Measurements from ENCODE around the gene HACL1.

The HACL1 gene

DNA sequence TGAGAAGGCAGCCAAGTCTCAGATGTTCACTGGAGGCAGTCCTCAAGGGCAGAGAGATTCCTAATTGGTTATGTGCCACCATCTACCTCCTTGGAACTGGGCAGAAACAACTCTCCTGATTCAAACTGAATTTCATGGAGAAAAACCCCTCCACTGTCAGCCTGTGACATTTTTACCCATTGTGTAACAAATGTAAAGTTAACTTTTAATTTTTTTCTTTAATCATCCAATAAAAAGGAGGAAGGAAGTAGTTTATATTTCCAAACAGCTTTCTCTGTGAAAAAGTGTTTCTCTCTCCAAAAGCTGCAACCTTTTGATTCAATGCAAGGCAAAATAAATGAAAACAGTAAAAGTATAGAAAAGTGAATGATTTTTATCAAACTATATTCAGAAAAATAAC is 79.4 kb downstream of the HACL1 start:
- no peak for DNase-seq

DNA sequence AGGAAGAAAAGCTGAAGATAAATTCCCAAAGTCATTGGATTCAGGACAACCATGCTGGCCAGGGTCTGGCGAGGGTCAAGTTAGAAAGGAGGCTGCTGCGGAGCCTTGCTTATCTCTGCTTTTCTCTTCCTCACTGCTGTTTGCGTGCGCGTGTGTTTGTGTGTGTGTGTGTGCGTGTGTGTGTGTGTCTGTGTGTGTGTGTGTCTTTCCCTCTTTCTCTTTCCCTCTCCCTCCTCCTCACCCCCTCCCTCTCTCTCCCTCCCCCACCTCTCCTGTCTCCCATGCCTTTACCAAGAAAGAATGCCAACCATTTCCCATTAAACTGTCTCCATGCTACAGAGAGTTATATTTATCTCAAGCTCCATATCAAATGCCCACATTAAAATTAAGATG is 79.8 kb downstream of the HACL1 start, which contains the start of gene COLQ:
Gene COLQ (minus strand): TSS at position 134 of the 393 bp plus-strand sequence. CDS start 81 bp downstream, at position 53.
- DNase-seq: peak in 1 of 2 donors; percentile 26

DNA sequence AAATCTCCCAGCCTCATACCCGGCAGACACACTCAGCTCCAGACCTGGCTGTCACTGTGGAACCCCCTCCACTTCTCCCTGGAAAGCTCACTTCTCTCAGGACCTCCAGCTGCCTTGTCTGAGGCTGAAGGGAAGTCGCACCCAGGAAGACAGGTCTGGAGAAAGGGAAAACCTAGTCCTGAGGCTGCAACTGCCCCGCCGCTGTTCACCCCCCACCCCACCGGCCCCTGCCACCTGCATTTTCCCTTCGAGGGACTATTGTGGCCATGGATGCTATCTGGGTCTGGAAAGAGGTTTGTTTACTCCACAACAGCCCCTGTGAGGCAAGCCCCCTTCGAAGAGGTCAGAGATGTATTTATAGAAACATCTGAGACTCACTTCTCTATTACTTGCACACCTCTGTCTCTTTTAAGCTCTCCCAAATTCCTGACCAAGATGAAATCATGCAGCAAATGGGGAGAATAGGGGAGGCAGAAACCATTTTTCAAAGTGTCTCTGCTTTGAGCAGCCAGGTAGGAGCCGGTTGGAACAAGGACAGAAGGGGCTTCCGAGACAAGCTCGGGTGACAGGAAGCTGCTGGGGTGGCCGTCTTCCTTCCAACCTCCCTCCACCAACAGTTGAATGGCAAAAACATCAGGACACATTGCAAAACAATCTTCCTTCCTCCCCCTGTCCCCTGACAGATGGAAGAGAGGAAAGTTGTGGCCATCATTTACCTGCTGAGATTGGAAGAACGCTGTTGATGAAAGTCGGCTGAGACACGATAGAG is 80.4 kb downstream of the HACL1 start:
- no peak for DNase-seq

DNA sequence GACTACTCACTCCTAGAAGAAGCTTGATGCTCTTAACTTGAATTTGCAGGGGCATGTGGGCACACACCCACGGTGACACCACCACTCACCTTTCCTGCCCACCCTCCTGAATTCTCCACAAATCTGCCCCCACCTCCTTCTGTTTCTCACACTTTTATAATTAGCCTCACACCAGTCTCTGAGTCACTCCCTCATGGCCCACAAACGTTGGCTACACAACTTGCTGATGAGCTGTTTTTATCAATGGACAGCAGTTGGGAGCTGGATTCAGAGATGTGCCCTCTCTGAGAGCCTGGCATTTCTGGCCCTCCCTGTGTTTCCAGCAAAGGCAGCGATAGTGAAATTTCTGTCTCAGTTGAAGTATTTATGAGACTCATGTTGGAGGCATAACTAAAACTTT is 81.2 kb downstream of the HACL1 start:
- peak in 1 of 2 donors; percentile 69 for DNase-seq

DNA sequence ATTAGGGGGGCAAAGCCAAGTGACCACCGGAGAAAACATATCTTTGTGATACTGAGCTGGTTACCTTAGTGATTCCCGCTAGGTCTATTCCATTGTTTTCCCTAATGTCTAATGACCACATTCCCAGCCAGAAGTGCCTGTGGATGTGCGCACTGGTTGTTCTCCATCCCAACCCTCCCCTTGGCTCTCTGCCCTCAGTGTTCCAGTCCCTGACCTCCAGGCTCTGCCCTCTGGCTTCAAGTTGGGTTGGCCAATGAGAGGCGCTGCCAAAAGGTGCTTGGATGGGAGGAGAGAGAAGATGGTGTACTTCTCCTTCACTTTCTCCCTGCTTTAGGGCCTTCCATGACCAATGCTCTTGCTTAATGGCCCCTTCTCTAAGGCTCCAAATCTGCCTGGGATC is 82.3 kb downstream of the HACL1 start:
- no peak for DNase-seq

DNA sequence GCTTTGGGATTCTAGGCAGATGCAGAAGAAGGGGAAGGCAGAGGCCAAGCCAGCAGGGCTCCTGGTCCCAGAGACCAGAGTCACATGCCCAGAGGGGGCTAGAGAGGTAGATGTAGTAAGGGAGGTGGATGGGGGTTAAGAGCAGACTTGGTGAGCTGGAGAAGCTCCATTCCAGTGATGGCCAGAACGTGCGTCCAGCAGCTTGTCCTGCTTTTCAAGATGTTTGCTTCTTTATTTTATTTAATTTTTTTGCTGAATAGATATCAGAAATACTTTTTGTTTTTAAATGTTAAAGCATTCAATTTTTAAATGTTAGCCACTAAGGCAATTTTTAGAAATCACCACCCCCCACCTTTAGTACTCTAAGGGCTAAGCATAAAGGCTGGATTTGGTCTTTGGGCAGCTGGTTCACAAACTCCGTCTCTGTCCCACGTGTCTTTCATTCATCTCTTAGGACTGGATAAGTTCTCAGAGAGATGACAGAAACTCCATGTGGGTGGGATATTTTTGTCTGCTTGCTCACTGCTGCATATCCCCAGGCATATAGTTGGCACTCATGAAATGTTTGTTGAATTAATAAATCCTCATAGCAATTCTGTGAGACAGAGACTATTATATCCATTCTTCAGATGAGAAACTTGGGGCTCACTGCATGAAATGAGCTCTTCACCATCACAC is 86.6 kb downstream of the HACL1 start:
- DNase-seq: no peak

DNA sequence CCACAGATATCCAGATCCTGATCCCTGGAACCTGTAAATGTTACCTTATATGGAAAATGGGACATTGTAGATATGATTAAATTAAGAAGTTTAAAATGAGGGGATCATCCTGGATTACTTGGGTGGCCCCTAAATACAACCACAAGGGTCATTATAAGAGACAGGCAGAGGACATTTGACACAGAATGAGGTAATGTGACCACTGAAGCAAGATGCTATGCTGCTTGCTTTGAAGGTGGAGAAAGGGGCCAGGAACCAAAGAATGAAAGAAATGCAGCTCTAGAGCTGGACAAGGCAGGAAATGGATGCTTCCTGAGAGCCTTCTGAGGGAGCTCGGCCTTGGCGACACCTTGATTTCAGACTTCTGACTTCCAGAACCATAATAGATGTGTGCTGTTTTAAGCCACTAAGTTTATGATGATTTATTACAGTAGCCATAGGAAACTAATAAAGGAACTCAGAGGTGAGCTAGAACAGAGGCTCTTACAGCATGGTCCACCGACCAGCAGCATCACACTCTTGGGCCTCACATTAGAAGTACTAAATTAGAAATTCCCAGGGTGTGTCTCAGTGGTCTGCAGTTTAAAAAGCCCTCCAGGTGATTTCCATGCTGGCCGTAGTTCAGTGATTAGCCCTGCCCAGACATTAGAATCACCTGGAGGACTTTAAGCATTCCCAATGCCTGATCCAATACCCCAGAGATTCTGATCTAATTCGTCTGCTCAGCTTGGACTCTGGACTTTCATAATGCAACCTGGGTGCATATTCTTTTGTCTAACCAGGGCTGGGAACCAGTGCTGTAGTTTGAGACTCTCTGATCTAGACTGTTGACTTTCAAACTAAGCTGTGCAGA is 87.3 kb downstream of the HACL1 start:
- DNase-seq: no peak

DNA sequence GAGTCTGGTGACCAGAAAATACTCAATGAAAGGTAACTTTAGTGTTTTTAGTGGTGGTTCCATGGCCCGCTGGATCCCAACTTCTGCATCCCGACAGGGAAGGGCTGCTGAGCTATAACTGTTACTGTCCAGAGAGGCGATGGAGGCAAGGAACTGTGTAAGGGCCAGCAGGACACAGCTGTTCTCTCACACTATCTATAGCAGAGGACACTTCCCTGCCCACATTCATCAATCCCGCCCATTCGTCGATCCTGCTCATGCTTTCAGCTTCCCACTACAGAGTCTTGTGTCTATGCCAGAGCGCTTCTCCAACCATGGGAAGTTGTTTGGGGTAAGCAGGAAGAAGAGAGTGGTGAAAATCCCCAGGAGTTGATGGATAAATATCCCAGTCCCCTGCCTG is 88.3 kb downstream of the HACL1 start:
- DNase-seq: no peak

DNA sequence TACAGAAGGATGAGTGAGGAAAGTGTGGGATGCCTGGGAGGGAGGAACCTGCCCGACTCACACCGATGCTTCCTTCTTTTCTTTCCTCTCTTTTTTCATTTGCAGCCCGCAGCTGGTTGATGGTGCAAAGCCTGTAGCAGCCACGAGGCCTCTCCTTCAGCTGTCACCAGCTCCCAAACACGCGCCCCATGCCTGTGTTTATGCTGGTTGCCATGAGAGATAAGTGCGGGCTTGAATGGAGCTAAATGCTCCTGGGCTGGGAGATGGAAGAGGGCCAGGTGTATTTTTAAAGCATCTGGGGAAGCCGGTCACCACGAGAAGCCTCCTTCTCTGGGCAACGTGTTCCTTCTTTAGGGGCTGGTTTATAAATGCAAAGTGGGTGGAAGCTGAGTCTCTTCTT is 89.2 kb downstream of the HACL1 start:
- DNase-seq: no peak

DNA sequence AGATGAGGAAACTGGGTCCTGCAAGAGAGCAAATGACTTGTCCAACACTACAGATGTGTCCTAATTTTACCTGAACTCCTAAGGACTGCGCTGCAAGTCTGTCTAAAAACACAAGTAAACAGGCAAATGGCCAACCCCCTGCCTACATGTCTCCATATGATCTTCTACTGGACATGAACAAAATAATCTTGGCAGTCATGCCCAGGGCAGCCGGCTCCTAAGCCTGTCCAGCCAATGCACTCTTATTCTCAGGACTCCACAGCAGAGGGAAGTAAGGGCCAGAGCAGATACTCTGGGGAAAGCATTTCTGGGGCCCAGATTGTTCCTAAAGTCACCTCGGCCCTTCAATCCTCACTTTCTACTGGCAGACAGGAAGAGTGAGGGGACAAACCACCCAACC is 90.2 kb downstream of the HACL1 start:
- no peak for DNase-seq

Data from bone marrow (tissue), 2 donors.